ENCODE measurements around the gene SERPINB1. TPM values are rescaled to one million over a fixed set of nuclear protein-coding genes. Genes with fewer than 3 reads are reported as not detected.
A peak's percentile ranks its signal among the peaks of the same experiment; 100 is the strongest.

SERPINB1 gene
- total RNA-seq, 3 donors from 2014 or later, result 35.1 to 53.6 (median 51.8) TPM

GRCh38 chr6:2843138-2843740 lies 1.6 kb upstream of the SERPINB1 start:
- Histone ChIP-seq H3K27ac (peak overlapping the region; percentile 98 to 100), H3K4me3 (no peak overlapping the region), H3K27me3 (no peaks in the 10 kb centered on the region), H3K36me3 (no peaks in the 10 kb centered on the region), H3K9me3 (no peaks in the 10 kb centered on the region), H3K4me1 (peaks cover 12 to 31% of the 10 kb centered on the region in 2 donors)
- DNase-seq (ENCODE audit: low spot score in 2 of 2), result peak in 1 of 2 donors; percentile 48
- intact Hi-C loops (cut with DNase I; ENCODE audit: low total_unique reads), result loop anchor here (10.0 kb wide), 1 partner anchor 92 kb away; no protein-coding TSS in a partner anchor
- TF ChIP-seq POLR2AphosphoS5 (IDR thresholded peaks at IDR 0.05) (no peak), CTCF (IDR thresholded peaks at IDR 0.05) (no peak), POLR2A (IDR thresholded peaks at IDR 0.05) (no peak)

- DNase-seq (ENCODE audit: low spot score in 2 of 2), result no peak
- no peaks in the 10 kb centered on the region for H3K27me3 ChIP-seq
- TF ChIP-seq CTCF (IDR thresholded peaks at IDR 0.05), result no peak
- TF ChIP-seq POLR2AphosphoS5 (IDR thresholded peaks at IDR 0.05), result no peak
- no peak for TF ChIP-seq POLR2A (IDR thresholded peaks at IDR 0.05)
- no peaks in the 10 kb centered on the region for H3K9me3 ChIP-seq
- peak overlapping the region; percentile 52 to 91 (median 72) for H3K4me3 ChIP-seq
- H3K4me1 ChIP-seq, result peaks cover 12 to 31% of the 10 kb centered on the region in 2 donors
- intact Hi-C loops (cut with DNase I; ENCODE audit: low total_unique reads), result loop anchor here (10.0 kb wide), 1 partner anchor 93 kb away; no protein-coding TSS in a partner anchor
- no peaks in the 10 kb centered on the region for H3K36me3 ChIP-seq
- peak overlapping the region; percentile 98 to 100 for H3K27ac ChIP-seq
These were observed 483 bp upstream of the SERPINB1 start for GRCh38 chr6:2842139-2842552.

GRCh38 chr6:2840749-2841061 lies 958 bp downstream of the SERPINB1 start:
- no peak for DNase-seq (ENCODE audit: low spot score in 2 of 2)
- Histone ChIP-seq H3K4me1 (peaks cover 12 to 28% of the 10 kb centered on the region in 2 donors), H3K27ac (peak overlapping the region; percentile 98 to 100), H3K27me3 (no peaks in the 10 kb centered on the region), H3K9me3 (no peaks in the 10 kb centered on the region), H3K4me3 (peak overlapping the region; percentile 52 to 91 (median 72)), H3K36me3 (no peaks in the 10 kb centered on the region)
- TF ChIP-seq POLR2A (IDR thresholded peaks at IDR 0.05) (no peak), POLR2AphosphoS5 (IDR thresholded peaks at IDR 0.05) (no peak), CTCF (IDR thresholded peaks at IDR 0.05) (no peak)
- intact Hi-C loops (cut with DNase I; ENCODE audit: low total_unique reads), result loop anchor here (10.0 kb wide), 1 partner anchor 94 kb away; no protein-coding TSS in a partner anchor

- Histone ChIP-seq H3K4me1 (peaks cover 12 to 28% of the 10 kb centered on the region in 2 donors), H3K9me3 (no peaks in the 10 kb centered on the region), H3K4me3 (peak overlapping the region; percentile 52 to 91 (median 72)), H3K27me3 (no peaks in the 10 kb centered on the region), H3K36me3 (no peaks in the 10 kb centered on the region), H3K27ac (peak overlapping the region; percentile 98 to 100)
- TF ChIP-seq CTCF (IDR thresholded peaks at IDR 0.05) (no peak), POLR2A (IDR thresholded peaks at IDR 0.05) (no peak), POLR2AphosphoS5 (IDR thresholded peaks at IDR 0.05) (no peak)
- DNase-seq (ENCODE audit: low spot score in 2 of 2), result no peak
- intact Hi-C loops (cut with DNase I; ENCODE audit: low total_unique reads), result loop anchor here (10.0 kb wide), 1 partner anchor 95 kb away; no protein-coding TSS in a partner anchor
These were observed 1.5 kb downstream of the SERPINB1 start for GRCh38 chr6:2839982-2840748.
